ENCODE results near the gene ABCG2. TPM values are rescaled to one million over a fixed set of nuclear protein-coding genes. Genes with fewer than 3 reads are reported as not detected.
"Not testable (repeated sequence)": the region's sequence is repeated elsewhere in the genome, so short reads cannot be mapped to it uniquely, and the experiment has no call there.

Gene ABCG2
- total and polyA plus RNA-seq, 2 of the 4 experiments (the other 2 are of a cell fraction) = 0.50 to 1.1 TPM

DNA sequence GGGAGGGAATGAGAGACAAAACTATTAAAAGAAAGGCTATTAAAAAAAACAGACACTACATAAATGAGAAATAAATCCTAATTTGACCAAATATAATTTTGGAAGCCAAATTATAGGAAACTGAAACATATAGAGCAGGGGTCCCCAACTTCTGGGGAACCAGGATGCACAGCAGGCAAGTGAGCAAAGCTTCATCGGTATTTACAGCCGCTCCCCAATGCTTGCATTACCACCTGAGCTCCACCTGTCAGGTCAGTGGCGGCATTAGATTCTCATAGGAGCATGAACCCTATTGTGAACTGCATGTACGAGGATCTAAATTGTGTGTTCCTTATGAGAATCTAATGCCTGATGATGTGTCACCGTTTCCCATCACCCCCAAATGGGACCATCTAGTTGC is 28.4 kb downstream of the ABCG2 start:
- Histone ChIP-seq H2AFZ (replicated peaks; ENCODE audit: low read length, poor library complexity) (no peak overlapping the region), H2BK20ac (ENCODE audit: low read depth, low read length) (no peak overlapping the region), H4K91ac (ENCODE audit: insufficient read depth, low read depth, low read length) (no peak overlapping the region), H3K4me3 (ENCODE audit: insufficient read depth, low read depth, low read length) (no peak overlapping the region), H3K9ac (ENCODE audit: low read depth, low read length) (no peak overlapping the region), H3K36me3 (ENCODE audit: control insufficient read depth, insufficient read depth, low read length) (no peaks in the 10 kb centered on the region), H3K27me3 (ENCODE audit: control insufficient read depth, insufficient read depth, low read length) (no peaks in the 10 kb centered on the region), H2BK5ac (ENCODE audit: low read depth, low read length, poor library complexity, severe bottlenecking) (no peak overlapping the region), H3K9me3 (ENCODE audit: control insufficient read depth, insufficient read depth, low read length) (no peaks in the 10 kb centered on the region), H3K18ac (ENCODE audit: low read depth, low read length) (no peak overlapping the region), H2BK120ac (ENCODE audit: low read depth, low read length) (no peak overlapping the region), H2AK9ac (replicated peaks; ENCODE audit: low read depth, low read length, poor library complexity) (no peak overlapping the region), H4K8ac (ENCODE audit: low read depth in 2 of 2, low read length in 2 of 2) (no peak overlapping the region), H4K20me1 (ENCODE audit: insufficient read depth, low read length) (no peaks in the 10 kb centered on the region), H4K5ac (ENCODE audit: low read depth, low read length) (no peak overlapping the region), H3K56ac (ENCODE audit: extremely low read depth, insufficient read depth, low read length) (no peak overlapping the region), H3K14ac (replicated peaks; ENCODE audit: low read depth, low read length) (no peak overlapping the region), H2AK5ac (ENCODE audit: low read depth, low read length) (no peak overlapping the region), H3K4me1 (ENCODE audit: control insufficient read depth, insufficient read depth, low read length) (no peaks in the 10 kb centered on the region), H3K4ac (ENCODE audit: low read depth, low read length) (no peak overlapping the region), H3K79me1 (ENCODE audit: low read depth in 1 of 2, low read length in 2 of 2) (no peaks in the 10 kb centered on the region), H3K9me1 (ENCODE audit: insufficient read depth, low read length) (no peaks in the 10 kb centered on the region), H3K4me2 (ENCODE audit: low read depth, low read length) (no peak overlapping the region), H2BK15ac (ENCODE audit: low read depth, low read length) (no peak overlapping the region), H3K27ac (ENCODE audit: insufficient read depth, low read length) (no peak overlapping the region), H3K23ac (ENCODE audit: low read depth, low read length) (no peak overlapping the region)
- in situ Hi-C loops (cut with MboI; ENCODE audit: low sequenced_read_pairs) (no loop called here), dilution Hi-C loops (cut with HindIII; ENCODE audit: low sequenced_read_pairs, unreplicated experiment) (no loop called here), intact Hi-C loops (cut with micrococcal nuclease) (no loop called here)
- TF ChIP-seq MAZ (IDR thresholded peaks at IDR 0.05; ENCODE audit: borderline replicate concordance, low read depth, low read length) (no peak), SMC3 (IDR thresholded peaks at IDR 0.05; ENCODE audit: low read depth, low read length) (no peak)
- DNase-seq = no peak
- 94% methylated on average over 3 of the region's 5 CpGs; no CpG with 5 or more reads in 1 of the 2 experiments for WGBS, 2 experiments (ENCODE audit: extremely low coverage in 2 of 2, insufficient read length in 1 of 2)
- CTCF ChIA-PET = interaction anchor here (1.0 kb wide), 1 partner anchor 79 kb away, joined by 4 read pairs; no protein-coding TSS in a partner anchor
- no peak for ATAC-seq (ENCODE audit: low read depth)
- BruUV-seq (replicated peaks) = no TSS peak
- POLR2A ChIA-PET (ENCODE audit: unreplicated experiment) = no interaction called here

DNA sequence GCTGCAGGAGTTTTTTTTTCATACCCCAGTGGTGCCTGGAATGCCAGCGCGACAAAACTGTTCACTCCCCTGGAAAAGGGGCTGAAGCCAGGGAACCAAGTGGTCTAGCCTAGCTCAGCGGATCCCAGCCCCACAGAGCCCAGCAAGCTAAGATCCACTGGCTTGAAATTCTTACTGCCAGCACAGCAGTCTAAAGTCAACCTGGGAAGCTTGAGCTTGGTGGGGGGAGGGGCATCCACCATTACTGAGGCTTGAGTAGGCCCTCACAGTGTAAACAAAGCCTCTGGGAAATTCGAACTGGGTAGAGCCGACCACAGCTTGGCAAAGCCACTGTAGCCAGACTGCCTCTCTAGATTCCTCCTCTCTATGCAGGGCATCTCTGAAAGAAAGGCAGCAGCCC is 36.2 kb downstream of the ABCG2 start:
- Histone ChIP-seq H4K8ac (ENCODE audit: low read depth in 2 of 2, low read length in 2 of 2) (peak overlapping the region; percentile 10 to 75; a peak in 3 of 4 replicates), H4K5ac (ENCODE audit: low read depth, low read length) (peak overlapping the region; percentile 47), H3K27ac (ENCODE audit: insufficient read depth, low read length) (0 out of 2 replicates have a peak overlapping the region, but pooled peaks have one; percentile 20), H2BK120ac (ENCODE audit: low read depth, low read length) (peak overlapping the region; percentile 79; the same call in 1 of the 2 replicates), H2BK20ac (ENCODE audit: low read depth, low read length) (peak overlapping the region; percentile 64), H3K4ac (ENCODE audit: low read depth, low read length) (peak overlapping the region; percentile 22; the same call in 1 of the 2 replicates), H3K18ac (ENCODE audit: low read depth, low read length) (peak overlapping the region; percentile 19), H2AFZ (replicated peaks; ENCODE audit: low read length, poor library complexity) (peak overlapping the region; percentile 72), H4K91ac (ENCODE audit: insufficient read depth, low read depth, low read length) (peak overlapping the region; percentile 73), H2AK9ac (replicated peaks; ENCODE audit: low read depth, low read length, poor library complexity) (peak overlapping the region; percentile 52), H2BK5ac (ENCODE audit: low read depth, low read length, poor library complexity, severe bottlenecking) (peak overlapping the region; percentile 44), H2BK15ac (ENCODE audit: low read depth, low read length) (peak overlapping the region; percentile 64; the same call in 1 of the 3 replicates), H3K14ac (replicated peaks; ENCODE audit: low read depth, low read length) (peak overlapping the region; percentile 69; the same call in 1 of the 2 replicates)
- H3K4me2 ChIP-seq (ENCODE audit: low read depth, low read length); H4K20me1 ChIP-seq (ENCODE audit: insufficient read depth, low read length); H3K27me3 ChIP-seq (ENCODE audit: control insufficient read depth, insufficient read depth, low read length); H2AK5ac ChIP-seq (ENCODE audit: low read depth, low read length); H3K9me3 ChIP-seq (ENCODE audit: control insufficient read depth, insufficient read depth, low read length); BruUV-seq (replicated peaks); H3K36me3 ChIP-seq (ENCODE audit: control insufficient read depth, insufficient read depth, low read length); H3K9ac ChIP-seq (ENCODE audit: low read depth, low read length); intact Hi-C loops (cut with micrococcal nuclease); dilution Hi-C loops (cut with HindIII; ENCODE audit: low sequenced_read_pairs, unreplicated experiment); POLR2A ChIA-PET (ENCODE audit: unreplicated experiment); H3K23ac ChIP-seq (ENCODE audit: low read depth, low read length); H3K4me3 ChIP-seq (ENCODE audit: insufficient read depth, low read depth, low read length); H3K56ac ChIP-seq (ENCODE audit: extremely low read depth, insufficient read depth, low read length); H3K9me1 ChIP-seq (ENCODE audit: insufficient read depth, low read length); H3K79me1 ChIP-seq (ENCODE audit: low read depth in 1 of 2, low read length in 2 of 2); in situ Hi-C loops (cut with MboI; ENCODE audit: low sequenced_read_pairs); H3K4me1 ChIP-seq (ENCODE audit: control insufficient read depth, insufficient read depth, low read length): not testable (repeated sequence)
- peak; percentile 91 for ATAC-seq (ENCODE audit: low read depth)
- 93% methylated on average over 2 of the region's 5 CpGs; no CpG with 5 or more reads in 1 of the 2 experiments for WGBS, 2 experiments (ENCODE audit: extremely low coverage in 2 of 2, insufficient read length in 1 of 2)
- peak; percentile 57 for DNase-seq
- CTCF ChIA-PET = interaction anchor here (1.1 kb wide), 1 partner anchor 10 kb away, joined by 3 read pairs; no protein-coding TSS in a partner anchor

All from IMR-90 (cell line).